GM10847 (cell line): Measurements from ENCODE around the gene BDKRB2.

ENCODE experiments used
- POLR2A ChIP-seq: IDR thresholded peaks from 2 replicates; pipeline ENCODE4 v1.6.1; 2011; ENCODE audit not compliant: insufficient read length; ENCODE audit errors: extremely low read depth

The BDKRB2 gene

GRCh38 chr14:96205978-96206360 lies 1.3 kb downstream of the BDKRB2 start:
- TF ChIP-seq POLR2A = no peak

DNA sequence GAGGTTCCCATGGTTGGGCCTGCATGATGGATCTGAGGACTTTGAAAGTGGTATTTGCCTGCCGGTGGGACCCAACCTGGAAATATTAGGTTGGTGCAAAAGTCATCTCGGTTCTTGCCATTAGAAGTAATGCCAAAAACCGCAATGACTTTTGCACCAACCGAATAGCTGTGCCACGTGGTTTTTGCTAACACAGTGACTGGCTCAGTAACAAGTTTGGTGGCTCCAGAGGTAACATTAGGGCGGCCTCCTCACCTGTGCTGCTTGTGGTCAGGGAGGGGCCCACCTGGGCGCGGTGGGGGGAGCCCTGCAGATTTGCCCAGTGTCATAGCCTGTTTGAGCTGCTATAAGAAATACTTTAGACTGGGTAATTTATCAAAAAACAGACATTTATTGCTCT lies 1.8 kb downstream of the BDKRB2 start:
- no peak for TF ChIP-seq POLR2A

- no peak for TF ChIP-seq POLR2A
Observed at GRCh38 chr14:96207686-96208085, 3.0 kb downstream of the BDKRB2 start.

DNA sequence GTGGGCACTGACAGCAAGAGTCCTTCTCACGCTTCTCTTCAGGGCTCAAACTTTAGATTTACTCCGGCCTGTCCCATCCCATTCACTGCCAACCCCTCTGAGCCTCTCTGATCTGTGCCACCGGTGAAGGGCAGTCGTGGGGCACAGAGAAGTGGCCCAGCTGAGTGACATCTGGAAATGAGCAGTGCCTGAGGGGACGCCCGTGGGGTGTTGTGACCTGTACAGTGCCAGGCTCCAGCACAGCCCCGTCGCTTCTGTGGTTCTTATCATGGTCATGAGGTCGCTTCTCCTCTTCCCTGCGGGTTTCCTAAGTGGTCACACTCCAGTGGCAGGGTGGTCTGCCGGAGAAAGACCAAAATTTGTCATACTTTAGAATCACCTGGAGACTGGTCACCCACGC lies 4.1 kb downstream of the BDKRB2 start:
- TF ChIP-seq POLR2A = no peak

- TF ChIP-seq POLR2A = no peak
Observed at GRCh38 chr14:96212140-96212539, 7.5 kb downstream of the BDKRB2 start.

DNA sequence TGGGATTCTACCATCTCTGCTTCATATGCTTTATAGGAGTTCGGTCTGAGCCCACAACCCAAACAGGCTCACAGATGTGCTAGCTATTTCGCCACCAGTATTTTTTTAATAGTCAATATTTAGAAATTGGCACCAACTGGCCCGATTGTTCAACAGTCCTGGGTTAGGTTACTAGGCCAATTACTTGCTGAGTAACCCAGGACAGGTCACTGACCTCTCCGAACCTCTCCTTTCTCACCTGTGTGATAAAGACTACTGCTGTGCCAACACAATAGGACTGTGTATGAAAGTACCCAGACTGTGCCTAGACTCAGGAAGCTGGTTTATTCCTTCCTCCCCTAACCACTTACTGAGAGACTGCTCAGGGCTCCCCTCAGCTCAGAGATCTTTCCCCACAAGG lies 8.3 kb downstream of the BDKRB2 start:
- TF ChIP-seq POLR2A = no peak

DNA sequence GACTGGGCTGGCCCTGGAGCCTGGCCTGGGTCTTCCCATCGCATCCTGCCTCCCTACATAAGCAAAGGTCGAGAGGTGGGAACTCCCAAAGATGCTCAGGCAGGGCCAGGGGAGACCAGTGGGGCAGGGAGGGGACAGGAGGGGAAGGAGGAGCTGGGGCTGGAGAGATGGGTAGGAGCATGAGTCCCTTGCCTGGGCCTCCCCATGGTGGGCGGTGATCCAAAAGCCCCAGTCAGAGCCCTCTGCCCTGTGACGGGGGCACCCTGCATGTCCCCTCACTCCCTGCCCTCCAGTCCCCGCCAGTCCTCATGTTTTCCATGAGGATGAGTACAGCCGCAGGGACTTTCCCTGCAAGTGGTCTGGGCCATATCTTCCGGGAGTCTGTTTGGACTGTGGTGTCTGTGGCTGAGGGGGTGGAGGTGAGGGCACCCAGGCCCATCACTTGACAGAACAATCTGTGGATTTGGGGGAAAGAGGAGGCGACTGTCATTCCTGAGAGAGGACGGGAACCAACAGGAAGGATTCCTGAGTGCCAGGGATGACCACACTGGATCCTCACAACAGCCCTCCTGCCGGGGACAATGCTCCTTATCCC lies 9.3 kb downstream of the BDKRB2 start:
- no peak for TF ChIP-seq POLR2A

DNA sequence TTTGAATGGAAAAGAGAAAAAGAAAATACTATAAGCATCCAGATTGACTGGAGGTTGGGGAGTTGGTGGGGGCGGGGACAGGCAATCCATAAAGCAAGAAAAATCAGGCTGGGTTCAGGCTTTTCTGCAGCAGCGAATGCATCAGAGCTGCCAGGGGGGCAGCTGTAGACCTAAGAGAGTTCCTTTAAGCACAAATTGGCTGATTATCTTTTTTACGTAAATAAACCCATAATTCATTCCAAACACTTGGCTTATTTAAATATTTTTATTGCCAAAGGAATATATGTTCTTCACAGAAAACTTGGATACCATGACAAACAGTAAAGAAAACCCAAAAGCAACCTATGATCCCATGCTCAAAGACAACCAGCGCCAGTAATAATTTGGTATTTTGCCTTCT lies 10.2 kb downstream of the BDKRB2 start:
- TF ChIP-seq POLR2A = no peak

DNA sequence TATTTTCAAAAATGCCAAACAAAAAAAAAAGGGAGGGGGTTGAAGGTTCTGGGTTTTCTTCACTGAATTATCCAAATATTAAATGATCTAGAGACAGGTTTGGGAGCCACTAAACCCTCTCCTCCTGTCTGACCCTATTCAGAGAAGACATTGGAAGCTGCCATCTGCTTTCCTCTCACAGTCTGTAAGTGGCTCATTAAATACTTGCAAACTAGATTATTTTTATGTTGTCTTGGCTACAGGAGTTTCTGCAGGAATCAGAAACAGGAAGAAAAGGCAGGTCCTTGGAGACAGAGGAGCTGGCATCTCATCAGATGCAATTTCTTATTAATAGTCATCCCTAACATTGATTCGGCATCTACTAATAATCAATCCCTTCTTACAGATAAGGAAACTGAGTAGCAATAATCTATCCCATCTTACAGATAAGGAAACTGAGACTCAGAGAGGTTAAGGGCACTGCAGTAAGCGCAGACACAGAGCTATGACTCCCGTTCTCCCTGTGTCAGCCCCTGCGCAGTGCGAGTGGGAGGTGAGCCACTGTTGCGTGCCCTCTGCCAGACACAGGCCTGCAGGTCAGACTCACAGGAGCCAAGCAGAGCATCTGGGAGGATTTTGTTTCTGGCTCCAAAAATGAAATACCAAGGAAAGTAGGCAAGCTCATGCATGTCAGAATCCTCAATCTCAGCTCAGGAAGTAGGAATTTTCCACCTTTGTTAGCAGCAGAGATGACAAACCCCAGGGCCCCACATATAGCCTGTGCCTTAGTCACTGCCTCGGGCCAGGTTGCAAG lies 11.0 kb downstream of the BDKRB2 start:
- TF ChIP-seq POLR2A = no peak

DNA sequence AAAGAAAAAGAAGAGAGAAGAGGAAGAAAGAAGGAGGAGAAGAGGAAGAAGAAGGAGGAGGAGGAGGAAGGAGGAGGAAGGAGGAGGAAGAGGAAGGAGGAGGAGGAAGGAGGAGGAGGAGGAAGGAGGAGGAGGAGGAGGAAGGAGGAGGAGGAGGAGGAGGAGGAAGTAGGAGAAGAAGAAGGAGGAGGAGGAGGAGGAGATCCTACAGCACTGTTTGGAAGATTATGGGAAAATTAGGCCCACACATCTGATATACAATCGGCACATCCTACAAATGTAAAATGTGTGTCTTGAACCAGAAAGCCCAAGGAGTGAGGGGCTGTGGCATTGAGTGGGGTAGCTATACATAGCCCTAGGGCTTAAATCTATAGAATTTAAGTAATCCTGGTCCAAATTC lies 12.0 kb downstream of the BDKRB2 start:
- no peak for TF ChIP-seq POLR2A

- no peak for TF ChIP-seq POLR2A
Observed at GRCh38 chr14:96217376-96217913, 12.8 kb downstream of the BDKRB2 start.

DNA sequence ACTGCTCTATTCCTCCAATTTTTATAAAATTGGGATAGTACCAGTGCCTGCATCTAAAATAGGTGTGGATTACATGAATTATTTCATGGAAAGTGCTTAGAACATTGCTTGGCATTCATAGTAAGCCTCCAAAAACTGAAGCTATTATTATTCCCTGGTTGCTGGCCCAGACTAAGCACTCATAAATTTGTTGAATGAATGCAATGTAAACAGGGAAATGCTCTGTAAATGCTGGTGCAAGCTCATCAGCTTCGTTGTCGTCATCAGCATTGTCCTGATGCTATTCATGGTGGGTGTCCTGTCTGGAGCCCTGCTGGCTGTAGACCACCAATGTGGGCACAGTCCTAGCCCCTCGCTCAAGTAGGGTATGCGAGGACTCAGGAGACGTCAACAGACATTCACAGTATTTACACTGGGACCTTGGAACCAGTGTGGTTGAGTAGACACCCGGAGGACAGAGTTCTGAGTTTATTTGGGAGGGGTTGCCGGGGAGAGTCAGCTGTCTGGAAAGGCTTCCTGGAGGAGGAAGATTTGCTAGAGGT lies 16.5 kb downstream of the BDKRB2 start:
- TF ChIP-seq POLR2A = no peak

DNA sequence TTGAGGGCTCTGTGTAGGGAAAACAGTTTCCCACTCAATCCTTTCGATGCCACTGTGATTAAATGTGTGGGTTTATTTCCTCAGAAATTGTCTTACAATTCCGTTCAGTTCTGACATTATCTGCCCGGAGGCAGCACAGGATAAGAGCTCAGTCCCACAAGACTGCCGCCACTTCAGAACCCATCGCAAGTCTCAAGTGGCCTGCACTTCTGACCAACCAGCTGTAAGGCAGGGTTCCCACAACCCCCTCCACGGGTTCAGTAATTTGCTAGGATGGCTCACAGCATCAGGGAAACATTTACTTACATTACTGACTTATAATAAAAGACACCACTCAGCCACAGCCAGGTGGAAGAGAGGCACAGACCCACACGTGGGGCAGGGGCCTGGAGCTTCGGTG lies 17.2 kb downstream of the BDKRB2 start:
- TF ChIP-seq POLR2A = no peak

- no peak for TF ChIP-seq POLR2A
Observed at GRCh38 chr14:96224480-96225096, 19.9 kb downstream of the BDKRB2 start.

DNA sequence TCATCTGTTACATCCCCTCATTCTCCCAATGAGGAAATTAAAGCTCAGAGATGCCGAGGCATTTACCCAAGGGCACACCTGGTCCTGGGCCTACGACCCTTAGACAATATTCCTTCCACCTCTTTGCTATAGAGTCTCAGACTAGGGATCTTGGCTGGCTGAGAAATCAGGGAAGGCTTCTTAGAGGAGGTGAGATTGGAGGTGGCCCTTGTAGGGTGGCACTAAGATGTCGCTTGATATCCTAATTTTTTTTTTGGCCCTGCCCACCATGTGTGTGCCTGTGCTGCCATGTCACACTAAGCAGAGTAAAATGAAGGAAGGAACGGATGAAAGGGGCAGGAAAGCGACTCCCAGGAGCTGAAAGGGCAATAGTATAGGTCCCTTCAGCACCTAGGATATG lies 20.6 kb downstream of the BDKRB2 start:
- TF ChIP-seq POLR2A = no peak

GRCh38 chr14:96225745-96226151 lies 21.1 kb downstream of the BDKRB2 start:
- TF ChIP-seq POLR2A = no peak
